Adrenal gland (tissue), 5 donors: ENCODE results near the gene ZNF568.

Experiments
- CTCF ChIP-seq, 6 experiments: fragments of 450-650 bp in 4 of 6; fragments of 200-600 bp in 2 of 6; sonication (generic) in 1 of 6; IDR thresholded peaks; 1 replicate in 5 of 6; 2 replicates in 1 of 6; pipeline versions ENCODE4 v1.5.1 to v1.8.0; 2016 to 2021; ENCODE audit warnings: antibody characterized with exemption in 6 of 6, mild to moderate bottlenecking in 2 of 6, moderate library complexity in 1 of 6
- POLR2A ChIP-seq, 2 donors: fragments of 450-650 bp; IDR thresholded peaks; one replicate each; pipeline ENCODE4 v1.6.1; 2017; ENCODE audit warnings: antibody characterized with exemption in 2 of 2, mild to moderate bottlenecking in 2 of 2, moderate library complexity in 1 of 2
- donor health status: DM: no; HTN: no; CAD: no.

DNA sequence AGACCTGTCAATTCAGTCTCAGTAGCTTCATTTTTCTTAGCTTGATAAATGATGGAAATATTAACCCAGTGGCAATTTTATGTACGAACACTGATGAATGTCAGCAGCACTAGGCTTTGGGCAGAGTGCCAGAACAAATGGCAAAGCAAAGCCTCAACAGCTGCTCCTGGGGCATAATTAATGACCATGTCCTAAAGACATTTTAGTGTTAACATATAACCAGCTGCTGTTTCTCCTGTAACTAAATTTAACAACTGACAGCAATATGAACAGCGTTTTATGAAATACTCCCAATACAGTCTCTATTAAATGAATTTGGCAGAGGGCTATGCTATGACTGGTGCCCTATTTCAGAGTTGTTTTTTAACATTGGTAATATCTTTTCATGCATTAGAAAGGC, 47.1 kb downstream of the ZNF568 start:
- no peak for TF ChIP-seq CTCF (IDR thresholded peaks at IDR 0.05)
- no peak for TF ChIP-seq POLR2A (IDR thresholded peaks at IDR 0.05)
